ENCODE measurements around the gene DPH3. TPM values are rescaled to one million over a fixed set of nuclear protein-coding genes. Genes with fewer than 3 reads are reported as not detected.

Gene DPH3
- total and polyA plus RNA-seq, 10 of the 15 experiments (the other 5 are each of a cell fraction or from before 2014, with no cell fraction given), result 10.8 to 71.8 (median 23.4) TPM

- 53% methylated on average over 4 of the region's 4 CpGs for WGBS (ENCODE audit: insufficient coverage, insufficient replicate concordance, low lambda C conversion rate, missing lambda C conversion rate)
- ChIA-PET RAD21 (ENCODE audit: unreplicated experiment) (no interaction called here), POLR2A (no interaction called here), SMC1A (ENCODE audit: uncharacterized antibody, unreplicated experiment) (interaction anchor here (0.6 kb wide), 1 partner anchor 489 kb away, joined by 4 read pairs; no protein-coding TSS in a partner anchor), CTCF (interaction anchor here (1.4 kb wide), 1 partner anchor 401 kb away, joined by 3 read pairs; no protein-coding TSS in a partner anchor)
- ATAC-seq (no peak), FAIRE-seq (no peak), DNase-seq (ENCODE audit: low read depth, low spot score) (no peak)
- in situ Hi-C loops (cut with MboI), result no loop called here
- no peaks in the 10 kb centered on the region for H3K36me3 ChIP-seq (ENCODE audit: control insufficient read depth in 2 of 2, insufficient read depth in 2 of 2, low read length in 1 of 2)
- H3K9me3 ChIP-seq (replicated peaks; ENCODE audit: control insufficient read depth, insufficient read depth, low read length), result no peaks in the 10 kb centered on the region
- H3K4me2 ChIP-seq (ENCODE audit: control insufficient read depth, insufficient read depth), result no peak overlapping the region
- no peak overlapping the region for H3K9ac ChIP-seq (ENCODE audit: control insufficient read depth, insufficient read depth, low read length)
- H3K79me2 ChIP-seq (ENCODE audit: control insufficient read depth, insufficient read depth, low read length), result no peaks in the 10 kb centered on the region
- no peak overlapping the region for H3K27ac ChIP-seq (ENCODE audit: control insufficient read depth, insufficient read depth)
- H3K27me3 ChIP-seq (replicated peaks in 1 of 2; ENCODE audit: control insufficient read depth in 2 of 2, insufficient read depth in 2 of 2, low read length in 1 of 2), result peaks cover 0 to 2% of the 10 kb centered on the region in 2 experiments; a peak in 1 of 4 replicates
- no peak overlapping the region for H3K4me3 ChIP-seq
- no TSS peak for BruUV-seq (replicated peaks)
- H2AFZ ChIP-seq (ENCODE audit: control insufficient read depth, low read depth, low read length), result no peak overlapping the region
- intact Hi-C loops (cut with micrococcal nuclease; ENCODE audit: unreplicated experiment), result no loop called here
- no peaks in the 10 kb centered on the region for H3K4me1 ChIP-seq (ENCODE audit: control insufficient read depth, insufficient read depth, low read length)
- TF ChIP-seq POLR2AphosphoS5 (IDR thresholded peaks at IDR 0.05; ENCODE audit: low read length), result no peak
- TF ChIP-seq, protein P1, sequence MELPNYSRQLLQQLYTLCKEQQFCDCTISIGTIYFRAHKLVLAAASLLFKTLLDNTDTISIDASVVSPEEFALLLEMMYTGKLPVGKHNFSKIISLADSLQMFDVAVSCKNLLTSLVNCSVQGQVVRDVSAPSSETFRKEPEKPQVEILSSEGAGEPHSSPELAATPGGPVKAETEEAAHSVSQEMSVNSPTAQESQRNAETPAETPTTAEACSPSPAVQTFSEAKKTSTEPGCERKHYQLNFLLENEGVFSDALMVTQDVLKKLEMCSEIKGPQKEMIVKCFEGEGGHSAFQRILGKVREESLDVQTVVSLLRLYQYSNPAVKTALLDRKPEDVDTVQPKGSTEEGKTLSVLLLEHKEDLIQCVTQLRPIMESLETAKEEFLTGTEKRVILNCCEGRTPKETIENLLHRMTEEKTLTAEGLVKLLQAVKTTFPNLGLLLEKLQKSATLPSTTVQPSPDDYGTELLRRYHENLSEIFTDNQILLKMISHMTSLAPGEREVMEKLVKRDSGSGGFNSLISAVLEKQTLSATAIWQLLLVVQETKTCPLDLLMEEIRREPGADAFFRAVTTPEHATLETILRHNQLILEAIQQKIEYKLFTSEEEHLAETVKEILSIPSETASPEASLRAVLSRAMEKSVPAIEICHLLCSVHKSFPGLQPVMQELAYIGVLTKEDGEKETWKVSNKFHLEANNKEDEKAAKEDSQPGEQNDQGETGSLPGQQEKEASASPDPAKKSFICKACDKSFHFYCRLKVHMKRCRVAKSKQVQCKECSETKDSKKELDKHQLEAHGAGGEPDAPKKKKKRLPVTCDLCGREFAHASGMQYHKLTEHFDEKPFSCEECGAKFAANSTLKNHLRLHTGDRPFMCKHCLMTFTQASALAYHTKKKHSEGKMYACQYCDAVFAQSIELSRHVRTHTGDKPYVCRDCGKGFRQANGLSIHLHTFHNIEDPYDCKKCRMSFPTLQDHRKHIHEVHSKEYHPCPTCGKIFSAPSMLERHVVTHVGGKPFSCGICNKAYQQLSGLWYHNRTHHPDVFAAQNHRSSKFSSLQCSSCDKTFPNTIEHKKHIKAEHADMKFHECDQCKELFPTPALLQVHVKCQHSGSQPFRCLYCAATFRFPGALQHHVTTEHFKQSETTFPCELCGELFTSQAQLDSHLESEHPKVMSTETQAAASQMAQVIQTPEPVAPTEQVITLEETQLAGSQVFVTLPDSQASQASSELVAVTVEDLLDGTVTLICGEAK (IDR thresholded peaks at IDR 0.05; ENCODE audit: borderline replicate concordance), result peak; percentile 56
- H4K20me1 ChIP-seq (ENCODE audit: control insufficient read depth, insufficient read depth), result no peaks in the 10 kb centered on the region
Measured at GRCh38 chr3:16236030-16236639, 28.6 kb downstream of the DPH3 start.

Data from GM12878 (cell line).